CD4-positive, alpha-beta T cell treated with Interleukin-17A for 4 hours (primary cell): Measurements from ENCODE around the gene GMPR2.
"Not testable (repeated sequence)": the region's sequence is repeated elsewhere in the genome, so short reads cannot be mapped to it uniquely, and the experiment has no call there.

ENCODE experiments used
- DNase-seq: peaks from one replicate; pipeline ENCODE4 v3.0.0-alpha.2; 2020; ENCODE audit warnings: mixed read lengths

GMPR2 gene

DNA sequence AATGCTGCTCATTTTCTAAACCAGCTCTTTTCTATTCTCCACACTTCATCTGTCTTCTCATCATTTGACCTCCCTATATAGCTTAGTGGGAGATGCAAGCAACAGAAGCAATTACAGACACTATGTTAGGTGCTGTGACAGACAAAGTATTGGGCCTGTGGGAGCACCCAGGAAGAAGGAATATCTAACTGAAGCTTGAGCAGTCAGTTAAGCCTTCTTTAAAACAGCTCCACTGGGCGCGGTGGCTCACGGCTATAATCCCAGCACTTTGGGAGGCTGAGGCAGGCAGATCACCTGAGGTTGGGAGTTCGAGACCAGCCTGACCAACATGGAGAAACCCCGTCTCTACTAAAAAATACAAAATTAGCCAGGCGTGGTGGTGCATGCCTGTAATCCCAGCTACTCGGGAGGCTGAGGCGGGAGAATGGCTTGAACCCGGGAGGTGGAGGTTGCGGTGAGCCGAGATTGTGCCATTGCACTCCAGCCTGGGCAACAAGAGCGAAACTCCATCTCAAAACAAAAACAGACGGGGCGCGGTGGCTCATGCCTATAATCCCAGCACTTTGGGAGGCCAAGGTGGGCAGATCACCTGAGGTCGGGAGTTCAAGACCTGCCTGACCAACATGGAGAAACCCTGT is 29.4 kb upstream of the GMPR2 start:
- not testable (repeated sequence) for DNase-seq

- no peak for DNase-seq
These were observed 28.3 kb upstream of the GMPR2 start for GRCh38 chr14:24204163-24205146.

DNA sequence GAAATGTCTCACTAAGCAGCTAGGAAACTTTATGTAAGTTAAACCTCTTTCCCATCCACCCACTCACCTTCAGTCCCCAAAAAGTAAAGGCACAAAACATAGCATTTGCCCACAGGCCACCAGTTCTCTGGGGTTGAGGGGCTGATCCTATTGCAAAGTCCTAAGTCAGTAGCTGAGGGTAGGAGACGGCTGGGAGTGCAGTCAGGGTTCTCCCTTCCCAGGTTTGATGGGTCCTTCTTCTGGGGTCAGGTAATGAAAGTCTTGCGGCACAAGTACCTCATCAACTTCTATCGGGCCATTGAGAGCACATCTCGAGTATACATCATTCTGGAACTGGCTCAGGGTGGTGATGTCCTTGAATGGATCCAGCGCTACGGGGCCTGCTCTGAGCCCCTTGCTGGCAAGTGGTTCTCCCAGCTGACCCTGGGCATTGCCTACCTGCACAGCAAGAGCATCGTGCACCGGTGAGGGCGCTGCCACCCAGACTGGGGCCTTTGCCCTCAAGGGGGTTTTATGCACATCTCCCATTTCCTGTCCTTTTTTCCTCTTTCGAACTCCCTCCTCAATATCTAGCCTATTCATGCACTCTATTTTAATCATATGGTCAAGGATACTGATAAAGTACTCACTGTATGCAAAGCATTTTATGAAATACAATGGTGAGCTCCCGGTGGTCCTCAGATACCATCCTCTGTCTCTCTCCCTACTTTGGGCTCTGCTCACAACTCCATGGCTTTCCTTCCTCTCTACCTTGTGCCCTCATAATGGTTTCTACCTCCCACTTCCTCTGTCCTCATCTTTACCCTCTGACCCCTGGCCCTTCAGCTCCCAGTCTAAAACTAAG is 26.2 kb upstream of the GMPR2 start:
- no peak for DNase-seq

DNA sequence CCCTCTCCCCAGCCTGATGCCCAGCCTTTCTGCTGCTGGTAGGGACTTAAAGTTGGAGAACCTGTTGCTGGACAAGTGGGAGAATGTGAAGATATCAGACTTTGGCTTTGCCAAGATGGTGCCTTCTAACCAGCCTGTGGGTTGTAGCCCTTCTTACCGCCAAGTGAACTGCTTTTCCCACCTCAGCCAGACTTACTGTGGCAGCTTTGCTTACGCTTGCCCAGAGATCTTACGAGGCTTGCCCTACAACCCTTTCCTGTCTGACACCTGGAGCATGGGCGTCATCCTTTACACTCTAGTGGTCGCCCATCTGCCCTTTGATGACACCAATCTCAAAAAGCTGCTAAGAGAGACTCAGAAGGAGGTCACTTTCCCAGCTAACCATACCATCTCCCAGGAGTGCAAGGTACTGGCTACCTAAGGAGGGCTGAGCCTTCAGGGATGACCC is 25.6 kb upstream of the GMPR2 start:
- DNase-seq: no peak

- DNase-seq: no peak
These were observed 25.1 kb upstream of the GMPR2 start for GRCh38 chr14:24207625-24208024.

DNA sequence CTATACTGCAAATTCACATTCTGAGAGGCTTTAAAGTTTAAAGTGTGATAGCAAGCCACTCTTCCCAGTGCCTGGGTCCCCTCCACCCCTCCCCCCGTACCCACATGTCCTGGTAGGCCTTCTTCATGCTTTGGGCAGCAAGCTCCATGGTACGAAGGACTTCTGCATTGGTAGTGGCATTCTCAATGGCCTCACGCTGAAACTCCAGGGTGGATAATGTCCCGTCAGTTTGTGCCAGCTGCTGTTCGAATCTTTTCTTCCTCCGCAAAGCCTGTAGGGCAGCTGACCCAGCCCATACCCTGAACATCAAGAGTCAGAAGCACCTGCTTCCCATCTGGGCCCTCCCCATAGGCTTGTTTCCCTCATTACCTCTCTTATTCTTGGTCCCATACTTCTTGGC is 21.4 kb upstream of the GMPR2 start:
- no peak for DNase-seq

DNA sequence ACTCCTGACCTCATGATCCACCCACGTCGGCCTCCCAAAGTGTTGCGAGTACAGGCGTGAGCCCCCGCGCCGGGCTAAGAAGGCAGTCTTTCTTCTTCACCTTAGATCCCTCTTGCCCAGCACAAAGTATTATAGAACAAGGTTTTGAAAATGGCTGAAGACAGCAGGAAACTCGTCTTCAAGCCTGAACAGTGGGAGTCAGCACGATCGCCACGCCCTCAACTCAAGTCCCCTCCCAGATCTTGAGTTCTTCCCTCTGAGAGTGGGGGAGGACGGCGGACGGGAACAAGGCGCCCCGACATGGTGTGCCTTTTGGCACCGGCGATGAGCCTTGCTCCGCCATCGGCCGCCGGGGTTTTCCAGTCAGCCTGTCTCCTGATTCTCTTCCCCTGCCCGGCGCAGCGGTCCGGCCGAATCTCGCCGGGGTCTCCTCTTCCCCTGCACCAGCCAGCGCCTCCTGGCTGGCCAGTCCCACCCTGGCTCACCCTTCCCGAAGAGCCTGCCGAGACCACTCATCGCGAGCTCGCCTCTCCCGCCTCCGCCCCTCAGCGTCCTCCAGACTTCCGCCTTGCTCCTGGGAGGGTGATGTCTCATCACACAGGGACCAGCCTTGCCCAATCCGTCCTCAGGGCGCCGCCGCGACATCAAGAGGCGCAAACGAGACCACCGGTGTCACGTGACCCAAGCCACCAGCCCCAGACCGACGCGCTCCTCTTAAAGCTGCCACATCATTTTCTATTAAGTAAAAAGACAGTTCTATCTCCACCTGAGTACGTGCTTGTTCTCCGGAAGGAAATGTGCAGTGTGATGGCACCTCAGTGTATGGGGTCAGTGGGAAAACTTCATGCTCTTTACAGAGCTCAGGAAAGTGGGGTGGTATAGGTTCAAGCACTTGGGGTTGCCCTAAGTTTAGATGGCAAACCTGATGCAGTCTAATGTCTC is 19.5 kb upstream of the GMPR2 start, which contains the start of gene CHMP4A:
Gene CHMP4A, minus strand, starts transcription at position 565 of the 942 bp plus-strand sequence. Its CDS starts 49 bp downstream, at position 516.
- peak; percentile 96 for DNase-seq

DNA sequence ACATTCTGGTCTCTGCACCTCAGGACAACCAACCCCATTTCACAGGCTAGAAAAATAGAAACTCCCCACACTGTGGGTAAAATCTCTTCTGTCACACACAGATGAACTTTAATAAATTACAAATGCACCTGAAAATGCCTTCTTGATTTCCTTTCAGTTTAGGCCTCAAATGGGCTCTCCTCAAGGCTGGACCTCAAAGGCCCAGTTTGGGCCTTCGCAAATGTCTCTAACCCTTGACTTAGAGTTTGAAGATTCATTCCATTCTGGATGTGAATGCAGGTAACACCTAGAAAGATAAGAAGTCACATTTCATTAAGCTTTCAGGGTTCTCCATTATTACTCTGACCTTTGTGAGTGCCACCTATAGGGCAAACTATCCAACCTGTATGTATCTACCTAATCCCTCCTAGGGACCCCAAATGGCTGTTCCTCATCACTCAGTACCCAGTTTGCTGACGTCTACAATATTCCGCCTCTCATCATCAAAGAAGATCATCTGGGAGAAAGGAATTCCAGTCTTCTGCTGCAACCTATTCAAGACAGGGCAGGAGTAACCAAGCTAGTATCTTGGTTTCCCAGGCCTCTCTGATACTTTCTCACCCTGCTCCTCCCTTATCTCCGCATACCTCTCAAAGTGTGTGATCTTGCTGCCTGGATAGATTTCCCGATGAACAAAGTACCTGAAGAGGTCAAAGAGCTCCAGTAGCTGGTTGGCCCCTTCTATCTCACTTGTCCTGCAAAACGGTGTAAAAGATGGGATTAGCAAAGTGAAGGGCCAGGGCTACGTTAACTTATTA is 18.7 kb upstream of the GMPR2 start:
- DNase-seq: no peak

GRCh38 chr14:24215495-24216344 is 17.0 kb upstream of the GMPR2 start, which contains the start of gene MDP1:
Gene MDP1 (minus strand): TSS chr14:24216066. CDS start chr14:24215955, 111 bp downstream.
- peak; percentile 89 for DNase-seq

GRCh38 chr14:24216345-24216699 is 16.4 kb upstream of the GMPR2 start:
- no peak for DNase-seq

GRCh38 chr14:24216876-24217275 is 15.9 kb upstream of the GMPR2 start:
- not testable (repeated sequence) for DNase-seq

- no peak for DNase-seq
These were observed 13.6 kb upstream of the GMPR2 start for GRCh38 chr14:24219080-24219479.

GRCh38 chr14:24219521-24219920 is 13.2 kb upstream of the GMPR2 start:
- no peak for DNase-seq

GRCh38 chr14:24222987-24223386 is 9.7 kb upstream of the GMPR2 start:
- DNase-seq: not testable (repeated sequence)

DNA sequence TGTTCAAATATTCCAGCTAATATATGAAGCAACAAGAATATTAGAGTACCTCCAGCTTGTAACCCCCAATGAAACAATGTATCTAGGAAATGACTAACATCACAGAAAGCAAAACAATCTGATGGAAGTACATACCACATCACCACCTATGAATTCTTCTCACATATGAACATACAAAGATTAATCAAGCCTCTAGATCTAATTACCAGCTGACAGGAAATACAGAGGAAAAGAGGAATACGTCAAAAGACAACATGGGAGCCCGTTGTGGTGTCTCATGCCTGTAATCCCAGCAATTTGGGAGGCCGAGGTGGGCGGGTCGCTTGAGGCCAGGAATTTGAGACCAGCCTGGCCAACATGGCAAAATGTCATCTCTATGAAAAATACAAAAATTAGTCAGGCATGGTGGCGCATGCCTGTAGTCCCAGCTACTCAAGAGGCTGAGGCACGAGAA is 8.1 kb upstream of the GMPR2 start:
- no peak for DNase-seq

DNA sequence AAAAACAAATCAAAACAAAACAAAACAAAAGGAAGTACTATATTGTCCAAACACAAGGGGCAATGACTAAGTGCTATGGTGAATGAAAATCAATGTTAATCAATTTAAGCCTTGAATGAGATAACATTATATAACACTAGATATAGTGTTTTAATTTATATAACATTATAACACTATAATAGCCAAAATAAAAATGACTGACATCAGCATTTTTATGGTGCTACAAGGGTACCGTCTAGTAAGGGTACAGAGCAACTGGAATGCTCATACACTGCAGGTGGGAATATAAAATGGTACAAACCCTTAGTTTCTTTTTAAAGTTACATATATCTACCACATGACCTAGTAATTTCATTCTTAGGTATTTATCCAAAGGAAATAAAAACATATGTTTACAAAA is 6.3 kb upstream of the GMPR2 start:
- DNase-seq: no peak

- no peak for DNase-seq
These were observed 3.8 kb upstream of the GMPR2 start for GRCh38 chr14:24228902-24229301.

GRCh38 chr14:24231263-24232120 is 1.2 kb upstream of the GMPR2 start:
- peak; percentile 8 for DNase-seq
